K562 (cell line): ENCODE results near the gene NUB1.

ENCODE experiments used
- BRCA1 ChIP-seq, 2 experiments: fragments of 450-650 bp in 1 of 2; sonication (generic) in 1 of 2; formaldehyde crosslinking in 1 of 2; IDR thresholded peaks; 2 replicates each; pipeline versions ENCODE4 v1.5.0 to v1.6.1; 2017 to 2020; ENCODE audit warnings: mild to moderate bottlenecking in 1 of 2, missing genetic modification reagents in 1 of 2
- POLR2AphosphoS5 ChIP-seq: IDR thresholded peaks from 2 replicates; pipeline ENCODE4 v1.6.1; 2011; ENCODE audit warnings: mild to moderate bottlenecking, low read depth, low read length, moderate library complexity; ENCODE audit not compliant: control insufficient read depth, insufficient read depth
- RBBP5 ChIP-seq: fragments of 200-600 bp; sonication (generic); IDR thresholded peaks from 2 replicates; pipeline ENCODE4 v1.6.1; 2012; ENCODE audit warnings: borderline replicate concordance, mild to moderate bottlenecking, low read length, control low read depth, inconsistent platforms; ENCODE audit not compliant: insufficient read depth, poor library complexity, severe bottlenecking
- SRSF9 ChIP-seq: fragments of 200-400 bp; formaldehyde crosslinking; IDR thresholded peaks from 2 replicates; pipeline ENCODE4 v1.6.1; 2017; ENCODE audit warnings: low read depth, low read length, borderline replicate concordance
- ZBTB7A ChIP-seq: IDR thresholded peaks from 2 replicates; pipeline ENCODE4 v1.6.1; 2011; ENCODE audit warnings: low read depth, mild to moderate bottlenecking, low read length, moderate library complexity, borderline replicate concordance; ENCODE audit not compliant: control insufficient read depth
- ZNF24 ChIP-seq: fragments of 450-650 bp; IDR thresholded peaks from 2 replicates; pipeline ENCODE4 v1.6.1; 2016
- TF ChIP-seq, protein P1 (sequence below), 2 experiments: IDR thresholded peaks; 2 replicates each; pipeline ENCODE4 v1.6.1; 2012; ENCODE audit warnings: improper control_type of control experiment in 2 of 2, low read depth in 2 of 2, low read length in 2 of 2, borderline replicate concordance in 1 of 2

DNA sequence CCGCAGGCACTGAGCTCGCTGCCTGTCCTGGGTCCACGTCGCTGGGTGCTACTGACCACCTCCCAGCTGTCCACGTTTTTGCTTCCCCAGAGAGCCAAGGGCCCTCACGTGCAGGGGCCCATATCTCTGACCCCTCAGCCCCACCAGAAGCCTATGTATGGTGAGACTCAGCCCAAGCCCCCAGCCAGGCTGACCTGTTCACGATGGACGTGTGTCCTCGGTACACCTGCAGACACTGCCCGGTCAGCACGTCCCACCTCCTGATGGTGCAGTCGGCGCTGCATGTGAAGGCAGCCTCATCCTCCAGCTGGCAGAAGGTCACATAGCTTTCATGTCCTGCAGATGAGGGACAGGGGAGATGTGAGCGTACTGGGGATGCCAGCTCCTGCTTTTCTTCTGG lies 58.3 kb downstream of the NUB1 start:
- TF ChIP-seq BRCA1 (IDR thresholded peaks at IDR 0.05) (no peak), BRCA1 (CRISPR knock-in tag; IDR thresholded peaks at IDR 0.05) (no peak), SRSF9 (no peak), POLR2AphosphoS5 (no peak), ZBTB7A (no peak), ZNF24 (no peak), RBBP5 (no peak)
- TF ChIP-seq, protein P1, sequence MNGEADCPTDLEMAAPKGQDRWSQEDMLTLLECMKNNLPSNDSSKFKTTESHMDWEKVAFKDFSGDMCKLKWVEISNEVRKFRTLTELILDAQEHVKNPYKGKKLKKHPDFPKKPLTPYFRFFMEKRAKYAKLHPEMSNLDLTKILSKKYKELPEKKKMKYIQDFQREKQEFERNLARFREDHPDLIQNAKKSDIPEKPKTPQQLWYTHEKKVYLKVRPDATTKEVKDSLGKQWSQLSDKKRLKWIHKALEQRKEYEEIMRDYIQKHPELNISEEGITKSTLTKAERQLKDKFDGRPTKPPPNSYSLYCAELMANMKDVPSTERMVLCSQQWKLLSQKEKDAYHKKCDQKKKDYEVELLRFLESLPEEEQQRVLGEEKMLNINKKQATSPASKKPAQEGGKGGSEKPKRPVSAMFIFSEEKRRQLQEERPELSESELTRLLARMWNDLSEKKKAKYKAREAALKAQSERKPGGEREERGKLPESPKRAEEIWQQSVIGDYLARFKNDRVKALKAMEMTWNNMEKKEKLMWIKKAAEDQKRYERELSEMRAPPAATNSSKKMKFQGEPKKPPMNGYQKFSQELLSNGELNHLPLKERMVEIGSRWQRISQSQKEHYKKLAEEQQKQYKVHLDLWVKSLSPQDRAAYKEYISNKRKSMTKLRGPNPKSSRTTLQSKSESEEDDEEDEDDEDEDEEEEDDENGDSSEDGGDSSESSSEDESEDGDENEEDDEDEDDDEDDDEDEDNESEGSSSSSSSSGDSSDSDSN (IDR thresholded peaks at IDR 0.05; ENCODE audit: borderline replicate concordance in 1 of 2, low read depth in 2 of 2, low read length in 2 of 2): no peak
